Femur (tissue), 1 donor: Measurements from ENCODE around the gene CYP26B1.
"Not testable (repeated sequence)": the region's sequence is repeated elsewhere in the genome, so short reads cannot be mapped to it uniquely, and the experiment has no call there.

Experiments used
- DNase-seq: peaks from one replicate; pipeline ENCODE4 v3.0.0-alpha.2; 2017

Gene CYP26B1

DNA sequence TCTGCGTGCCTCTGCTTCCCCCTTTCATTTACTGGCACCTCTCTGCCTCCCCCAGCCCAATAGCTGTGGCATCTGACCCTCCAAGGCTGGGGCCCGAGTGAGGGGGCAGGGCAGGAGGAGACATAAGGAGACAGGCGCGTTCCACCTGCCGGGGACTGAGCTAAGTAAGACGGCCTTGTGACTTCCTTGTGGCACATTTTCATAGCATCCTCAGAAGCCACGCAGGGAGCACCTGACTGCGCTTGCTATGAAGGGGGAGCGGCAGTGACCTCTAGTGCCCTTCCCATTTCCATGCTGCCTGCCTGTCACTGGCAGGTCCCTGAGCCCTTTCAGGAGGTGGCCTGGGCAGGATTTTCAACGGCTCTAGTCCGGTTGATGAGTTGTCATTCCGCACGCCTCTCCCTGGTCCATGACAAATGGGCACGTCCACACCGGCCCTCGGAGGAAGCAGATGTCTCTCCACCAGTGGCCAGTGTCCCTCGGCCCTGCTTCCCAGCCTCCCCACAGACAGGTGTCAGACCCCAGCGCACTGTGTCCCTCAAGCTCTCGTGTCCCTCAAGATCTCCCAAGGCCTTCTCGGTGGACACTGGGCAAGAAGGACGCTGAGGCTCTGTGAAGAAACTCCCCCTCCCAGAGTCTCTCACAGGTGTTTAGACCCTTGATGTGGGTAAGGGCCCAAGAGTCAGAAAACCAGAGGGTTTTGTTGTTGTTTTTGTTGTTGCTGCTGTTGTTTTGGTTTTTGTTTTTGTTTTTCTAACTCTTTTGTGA is 42.7 kb downstream of the CYP26B1 start:
- no peak for DNase-seq

GRCh38 chr2:72103690-72104089 is 44.0 kb downstream of the CYP26B1 start:
- DNase-seq = no peak

GRCh38 chr2:72103161-72103560 is 44.5 kb downstream of the CYP26B1 start:
- DNase-seq = no peak

DNA sequence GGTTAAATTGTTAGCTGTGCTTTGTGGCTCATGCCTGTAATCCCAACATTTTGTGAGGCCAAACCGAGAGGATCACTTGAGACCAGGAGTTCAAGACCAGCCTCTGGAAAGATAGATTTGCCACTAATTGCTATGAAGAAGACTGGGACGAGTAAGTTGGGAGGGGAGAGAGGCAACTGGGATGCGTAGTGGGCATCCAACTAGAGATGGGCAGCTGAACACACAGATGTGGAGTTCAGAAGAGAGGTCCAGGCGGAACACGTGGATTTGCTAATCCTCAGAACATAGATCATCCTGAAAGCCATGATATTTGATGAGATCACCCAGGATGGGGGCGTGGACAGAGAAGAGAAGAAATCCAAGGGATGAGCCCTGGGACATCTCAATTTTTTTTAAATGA is 48.7 kb downstream of the CYP26B1 start:
- DNase-seq = no peak

DNA sequence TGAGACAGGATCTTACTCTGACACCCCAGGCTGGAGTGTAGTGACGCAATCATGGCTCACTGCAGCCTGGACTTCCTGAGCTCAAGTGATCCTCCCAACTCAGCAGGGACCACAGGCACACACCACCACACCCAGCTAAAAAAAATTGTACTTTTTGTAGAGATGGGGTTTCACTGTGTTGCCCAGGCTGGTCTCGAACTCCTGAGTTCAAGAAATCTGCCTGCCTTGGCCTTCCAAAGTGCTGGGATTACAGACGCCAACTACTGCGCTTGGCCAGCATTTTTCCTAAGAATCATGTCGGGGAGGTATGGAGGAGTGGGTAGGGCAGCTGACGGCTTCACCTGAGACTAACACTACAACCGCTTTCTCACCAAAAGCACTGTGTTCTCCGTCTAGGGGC is 50.4 kb downstream of the CYP26B1 start:
- no peak for DNase-seq

DNA sequence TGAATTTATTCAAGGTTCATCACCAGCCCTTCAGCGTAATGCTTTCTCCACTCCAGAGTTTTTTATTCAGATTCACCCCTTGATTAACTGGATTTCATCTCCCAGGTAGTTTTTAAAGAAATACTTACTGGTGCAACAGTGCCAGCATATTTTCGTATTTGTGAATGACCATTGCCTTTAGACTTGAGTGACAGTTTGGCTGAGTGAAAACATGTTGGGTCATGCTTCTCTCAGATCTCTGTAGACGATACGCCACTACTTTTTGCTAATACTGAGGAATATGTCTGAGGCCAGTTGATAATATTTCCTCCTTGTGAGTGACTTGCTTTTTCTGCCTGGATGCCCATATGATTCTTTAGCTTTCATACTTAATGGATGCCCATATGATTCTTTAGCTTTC is 51.5 kb downstream of the CYP26B1 start:
- DNase-seq = no peak

DNA sequence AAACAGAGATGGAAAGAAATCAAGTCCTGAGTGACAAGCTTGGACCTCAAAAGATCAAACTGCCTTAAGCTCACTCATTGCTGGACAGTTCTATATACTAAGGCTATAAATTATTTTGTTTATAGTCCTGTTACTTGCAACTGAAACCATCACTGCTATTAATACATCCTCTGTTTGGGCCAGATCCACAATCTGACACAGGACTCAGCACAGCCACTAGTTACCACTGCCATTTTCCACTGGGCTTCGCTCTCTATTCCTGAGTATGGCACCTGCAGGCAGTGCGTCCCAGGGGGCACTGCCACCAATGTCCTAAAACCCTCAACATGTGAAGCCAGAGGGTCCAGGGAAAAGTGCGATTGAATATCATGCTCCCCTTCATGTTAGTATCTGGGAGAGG is 52.3 kb downstream of the CYP26B1 start:
- no peak for DNase-seq

- no peak for DNase-seq
Measured at GRCh38 chr2:72094701-72095100, 53.0 kb downstream of the CYP26B1 start.

GRCh38 chr2:72092111-72092510 is 55.6 kb downstream of the CYP26B1 start:
- no peak for DNase-seq

GRCh38 chr2:72090781-72091482 is 56.7 kb downstream of the CYP26B1 start:
- DNase-seq = no peak

DNA sequence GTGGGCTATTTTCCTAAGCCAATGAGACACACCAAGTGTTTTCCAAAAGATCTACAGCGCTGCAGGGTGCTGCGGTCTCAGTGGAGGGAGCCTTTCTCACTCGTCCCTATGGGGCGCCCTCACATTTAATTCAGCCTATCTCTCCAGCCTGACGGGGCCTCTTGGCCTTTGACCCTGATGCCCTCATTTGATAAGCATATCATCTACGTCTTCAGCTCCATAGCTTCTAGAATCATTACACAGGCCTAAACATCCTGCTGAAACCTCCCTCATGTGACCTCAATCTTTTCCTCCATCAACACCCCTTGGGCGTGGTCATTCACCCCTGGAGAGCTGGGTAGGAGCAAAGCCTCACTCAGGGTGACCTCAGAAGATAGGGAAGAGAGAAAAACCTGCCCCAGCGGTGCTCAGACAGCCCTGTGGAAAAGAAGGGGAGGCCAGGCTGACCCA is 57.4 kb downstream of the CYP26B1 start:
- no peak for DNase-seq

DNA sequence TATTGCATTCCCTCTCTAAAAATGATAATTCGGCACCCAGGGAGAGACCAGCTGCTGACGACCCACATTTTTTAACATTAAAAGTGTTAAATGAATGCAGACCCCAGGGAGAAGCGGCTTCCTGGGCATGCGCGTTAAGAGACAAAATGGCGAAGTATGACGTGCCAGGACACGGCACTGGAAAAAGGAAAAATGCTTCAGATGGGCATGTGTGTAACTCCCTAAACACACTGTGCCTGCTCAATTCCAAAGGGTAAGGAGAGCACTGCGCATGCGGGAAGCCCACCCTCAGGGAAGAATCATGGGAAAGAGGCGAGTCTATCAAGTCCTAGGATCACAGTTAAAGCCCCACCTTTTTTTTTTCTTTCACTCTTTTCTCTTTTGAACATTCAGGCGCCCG is 58.1 kb downstream of the CYP26B1 start:
- DNase-seq = no peak

DNA sequence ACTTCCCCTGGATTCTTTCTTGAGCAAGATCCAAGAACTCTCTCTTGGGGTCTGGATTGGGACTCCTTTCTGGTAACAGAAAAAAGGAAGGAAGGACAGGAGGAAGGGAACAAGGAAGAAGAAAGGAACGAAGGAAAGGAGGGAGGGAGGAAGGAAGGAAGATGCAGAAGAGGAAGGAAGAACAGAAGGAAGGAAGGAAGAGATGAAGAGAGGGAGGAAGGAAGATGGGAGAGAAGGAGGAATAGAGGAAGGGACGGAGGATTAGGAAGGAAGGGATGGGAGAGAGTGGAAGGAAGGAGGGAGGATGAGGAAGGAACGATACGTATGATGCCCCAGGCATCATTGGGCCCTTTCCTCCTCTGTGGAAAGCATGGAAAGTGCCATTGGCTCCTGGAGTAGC is 58.6 kb downstream of the CYP26B1 start:
- DNase-seq = no peak

DNA sequence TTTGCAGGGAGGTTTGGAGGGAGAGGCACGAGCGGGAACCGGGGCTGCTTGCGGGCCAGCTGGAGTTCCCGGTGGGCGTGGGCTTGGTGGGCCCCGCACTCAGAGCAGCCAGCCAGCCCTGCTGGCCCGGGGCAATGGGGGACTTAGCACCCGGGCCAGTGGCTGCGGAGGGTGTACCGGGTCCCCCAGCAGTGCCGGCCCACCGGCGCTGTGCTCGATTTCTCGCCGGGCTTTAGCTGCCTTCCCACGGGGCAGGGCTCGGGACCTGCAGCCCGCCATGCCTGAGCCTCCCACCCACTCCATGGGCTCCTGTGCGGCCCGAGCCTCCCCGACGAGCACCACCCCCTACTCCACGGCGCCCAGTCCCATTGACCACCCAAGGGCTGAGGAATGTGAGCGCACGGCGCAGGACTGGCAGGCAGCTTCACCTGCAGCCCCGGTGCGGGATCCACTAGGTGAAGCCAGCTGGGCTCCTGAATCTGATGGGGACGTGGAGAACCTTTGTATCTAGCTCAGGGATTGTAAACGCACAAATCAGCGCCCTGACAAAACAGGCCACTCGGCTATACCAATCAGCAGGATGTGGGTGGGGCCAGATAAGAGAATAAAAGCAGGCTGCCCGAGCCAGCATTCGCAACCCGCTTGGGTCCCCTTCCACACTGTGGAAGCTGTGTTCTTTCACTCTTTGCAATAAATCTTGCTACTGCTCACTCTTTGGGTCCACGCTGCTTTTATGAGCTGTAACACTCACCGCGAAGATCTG is 60.6 kb downstream of the CYP26B1 start:
- DNase-seq = not testable (repeated sequence)

DNA sequence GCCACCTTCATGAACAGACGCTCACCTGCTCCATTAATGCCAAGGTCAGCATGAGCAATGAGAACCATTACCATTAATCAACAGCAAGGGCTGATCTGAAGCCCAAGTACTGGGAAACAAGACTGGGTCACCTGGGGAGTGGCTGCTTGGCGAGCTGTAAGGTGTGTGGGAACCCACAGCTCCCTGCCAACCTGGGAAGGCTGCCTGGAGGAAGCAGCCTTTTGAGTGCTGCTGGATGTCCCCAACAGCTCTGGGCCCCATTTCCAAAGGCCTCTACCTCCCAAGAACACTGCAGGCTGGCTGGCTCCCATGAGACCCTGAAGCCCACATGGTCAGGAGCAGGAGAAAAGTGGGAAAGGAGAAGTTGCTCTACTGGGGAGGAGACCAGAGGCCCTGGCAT is 62.1 kb downstream of the CYP26B1 start:
- no peak for DNase-seq

DNA sequence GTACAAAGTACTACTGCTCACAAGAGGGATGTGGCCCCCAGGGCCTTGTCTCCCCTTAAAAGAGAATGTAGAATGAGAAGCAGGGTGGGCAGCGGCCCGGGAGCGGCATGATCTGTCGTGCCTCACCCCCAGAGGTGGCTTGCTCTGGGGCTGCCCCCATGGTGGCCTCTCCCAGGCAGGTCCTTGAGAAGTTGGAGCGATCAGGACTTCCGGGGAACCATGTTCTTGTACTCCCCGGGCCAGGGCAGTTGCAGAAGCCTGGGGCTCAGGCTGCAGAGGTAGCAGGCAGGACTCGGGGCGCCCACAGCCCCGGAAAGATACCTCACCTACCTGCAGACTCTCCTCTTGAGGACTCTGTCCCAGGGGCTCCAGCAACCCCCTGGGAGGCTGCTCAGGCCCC is 62.6 kb downstream of the CYP26B1 start:
- DNase-seq = no peak

- no peak for DNase-seq
Measured at GRCh38 chr2:72084584-72084976, 63.1 kb downstream of the CYP26B1 start.

DNA sequence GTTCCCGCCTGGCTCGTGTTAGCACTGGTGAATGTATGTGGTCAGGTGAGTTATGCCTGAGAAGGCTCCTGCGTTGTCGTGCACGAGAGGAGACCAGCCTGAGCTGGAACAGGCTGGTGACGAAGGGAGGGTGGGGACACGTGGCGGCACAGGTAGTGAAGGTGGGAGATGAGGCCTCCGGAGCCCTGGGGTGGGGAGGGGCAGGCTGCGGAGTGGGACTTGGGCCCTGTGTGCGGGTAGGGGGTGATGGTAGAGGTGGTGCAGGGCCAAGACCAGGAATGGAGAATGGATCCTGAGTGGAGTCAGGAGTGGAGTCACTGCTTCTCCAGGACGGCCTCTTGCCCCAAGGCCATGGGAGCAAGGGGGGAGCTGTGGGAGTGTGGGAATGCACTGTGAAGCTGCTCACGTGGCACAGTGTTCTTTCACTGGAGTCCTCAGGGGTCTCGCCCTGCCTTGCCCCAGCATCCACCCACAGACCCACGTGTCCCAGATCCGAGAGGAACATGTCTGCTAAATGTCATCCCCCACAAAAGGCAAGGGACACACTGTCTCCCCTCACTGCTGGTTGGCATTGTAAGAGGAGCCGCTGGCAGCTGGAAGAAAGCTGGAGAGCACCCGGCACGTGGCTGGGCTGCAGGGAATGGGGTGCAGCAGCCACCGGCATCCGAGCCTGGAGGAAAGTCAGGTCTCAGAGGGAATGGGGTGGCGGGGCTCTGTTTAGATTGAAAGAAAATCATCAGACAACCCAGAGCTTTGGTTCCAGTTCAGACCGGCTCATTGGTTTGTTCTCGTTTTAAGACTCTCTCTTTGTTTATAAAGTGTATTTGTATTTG is 63.7 kb downstream of the CYP26B1 start:
- no peak for DNase-seq

DNA sequence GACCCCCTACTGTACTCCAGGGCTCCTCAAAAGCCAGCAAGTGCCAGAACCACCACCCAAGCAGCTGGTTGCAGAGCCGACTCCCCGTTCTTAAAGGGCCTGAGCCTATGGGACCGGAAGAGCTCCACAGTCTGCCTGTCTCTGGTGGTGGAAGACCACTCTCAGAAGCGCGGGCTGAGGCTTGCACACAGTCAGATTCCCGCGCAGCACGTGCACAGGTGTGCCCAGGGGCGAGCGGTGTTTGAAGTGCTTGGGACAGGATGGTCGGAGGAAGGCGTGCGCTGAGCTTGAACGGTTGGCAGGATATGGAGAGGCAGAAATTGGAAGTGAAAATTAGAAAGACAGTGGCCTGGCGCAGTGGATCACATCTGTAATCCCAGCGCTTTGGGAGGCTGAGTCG is 64.8 kb downstream of the CYP26B1 start:
- no peak for DNase-seq

- no peak for DNase-seq
Measured at GRCh38 chr2:72082021-72082601, 65.6 kb downstream of the CYP26B1 start.

DNA sequence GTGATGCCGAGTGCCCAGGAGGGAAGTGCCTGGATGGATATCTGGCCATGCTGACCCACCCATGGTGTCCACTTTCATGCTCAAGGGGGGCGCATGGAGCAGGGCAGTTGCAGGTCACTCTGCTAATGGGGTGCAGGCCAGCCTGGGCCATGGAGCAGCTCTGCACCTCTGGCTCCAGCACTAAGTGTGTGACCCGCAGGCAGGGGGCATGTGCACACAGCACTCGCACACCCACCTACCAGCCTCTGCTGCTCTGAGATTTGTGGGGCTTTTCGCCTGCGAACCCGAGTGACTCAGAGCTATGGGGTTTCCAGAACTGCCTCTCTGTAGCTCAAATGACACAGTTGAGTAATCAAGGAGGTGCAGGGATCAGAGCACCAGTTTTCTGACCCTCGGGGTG is 66.2 kb downstream of the CYP26B1 start:
- DNase-seq = no peak
